Fibroblast of peridontal ligament (primary cell): ENCODE data around the gene ELN.
"Not testable (repeated sequence)": the region's sequence is repeated elsewhere in the genome, so short reads cannot be mapped to it uniquely, and the experiment has no call there.

ENCODE experiments used
- DNase-seq: peaks from one replicate; pipeline ENCODE4 v3.0.0-alpha.2; 2010; ENCODE audit errors: extremely low read depth

The ELN gene

DNA sequence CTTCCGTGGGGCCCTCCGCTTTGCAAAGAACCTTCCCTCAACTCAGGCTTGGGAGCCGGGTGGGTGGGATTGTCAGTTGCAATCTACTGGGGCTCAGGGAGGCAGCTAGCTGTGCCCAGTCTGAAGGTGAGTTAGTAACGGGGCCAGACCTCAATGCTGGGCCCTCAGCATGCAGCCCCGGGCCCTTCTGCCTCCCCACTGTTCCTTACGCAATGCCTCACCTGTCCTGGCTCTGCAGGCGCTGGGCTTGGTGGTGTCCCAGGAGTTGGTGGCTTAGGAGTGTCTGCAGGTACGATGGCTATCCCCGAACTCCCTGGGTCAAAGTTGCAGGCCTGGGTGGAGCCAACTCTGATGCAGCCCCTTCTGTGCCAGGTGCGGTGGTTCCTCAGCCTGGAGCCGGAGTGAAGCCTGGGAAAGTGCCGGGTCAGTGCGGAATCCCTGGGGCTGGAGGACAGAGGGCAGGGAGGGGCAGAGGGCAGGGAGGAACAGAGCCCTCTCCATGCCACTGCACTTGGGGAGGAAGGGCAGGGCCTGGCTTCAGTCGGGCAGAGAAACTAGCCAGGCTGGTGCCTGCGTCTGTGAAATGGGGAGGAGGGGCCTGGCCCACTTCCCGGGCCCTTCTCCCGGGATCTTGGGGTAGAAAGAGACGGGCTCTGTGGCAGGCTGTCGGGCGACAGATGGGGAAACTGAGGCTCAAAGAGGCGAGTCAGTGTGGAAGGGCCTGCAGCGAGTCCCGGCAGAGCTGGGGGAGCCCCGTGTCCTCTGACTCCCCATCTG lies 15.0 kb downstream of the ELN start:
- DNase-seq: no peak

DNA sequence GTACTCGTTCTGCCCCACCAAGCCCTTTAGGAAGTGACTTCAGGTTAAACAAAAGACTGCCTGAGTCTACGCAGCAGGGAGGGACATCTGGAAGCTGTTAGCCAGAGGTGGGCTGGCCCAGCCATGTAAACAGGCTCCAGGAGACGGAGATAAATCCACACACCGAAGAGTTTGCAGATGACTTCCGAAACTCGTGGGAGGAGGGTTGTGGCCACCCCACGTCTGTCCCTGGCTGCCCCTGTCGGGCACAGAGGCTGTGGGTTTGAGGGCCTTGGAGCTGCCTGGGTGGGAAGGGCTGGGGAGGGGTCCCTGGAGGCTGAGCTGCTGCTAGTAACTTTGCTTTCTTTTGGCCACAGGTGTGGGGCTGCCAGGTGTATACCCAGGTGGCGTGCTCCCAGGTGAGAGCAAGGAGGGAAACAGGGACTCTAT lies 15.6 kb downstream of the ELN start:
- peak; percentile 55 for DNase-seq

DNA sequence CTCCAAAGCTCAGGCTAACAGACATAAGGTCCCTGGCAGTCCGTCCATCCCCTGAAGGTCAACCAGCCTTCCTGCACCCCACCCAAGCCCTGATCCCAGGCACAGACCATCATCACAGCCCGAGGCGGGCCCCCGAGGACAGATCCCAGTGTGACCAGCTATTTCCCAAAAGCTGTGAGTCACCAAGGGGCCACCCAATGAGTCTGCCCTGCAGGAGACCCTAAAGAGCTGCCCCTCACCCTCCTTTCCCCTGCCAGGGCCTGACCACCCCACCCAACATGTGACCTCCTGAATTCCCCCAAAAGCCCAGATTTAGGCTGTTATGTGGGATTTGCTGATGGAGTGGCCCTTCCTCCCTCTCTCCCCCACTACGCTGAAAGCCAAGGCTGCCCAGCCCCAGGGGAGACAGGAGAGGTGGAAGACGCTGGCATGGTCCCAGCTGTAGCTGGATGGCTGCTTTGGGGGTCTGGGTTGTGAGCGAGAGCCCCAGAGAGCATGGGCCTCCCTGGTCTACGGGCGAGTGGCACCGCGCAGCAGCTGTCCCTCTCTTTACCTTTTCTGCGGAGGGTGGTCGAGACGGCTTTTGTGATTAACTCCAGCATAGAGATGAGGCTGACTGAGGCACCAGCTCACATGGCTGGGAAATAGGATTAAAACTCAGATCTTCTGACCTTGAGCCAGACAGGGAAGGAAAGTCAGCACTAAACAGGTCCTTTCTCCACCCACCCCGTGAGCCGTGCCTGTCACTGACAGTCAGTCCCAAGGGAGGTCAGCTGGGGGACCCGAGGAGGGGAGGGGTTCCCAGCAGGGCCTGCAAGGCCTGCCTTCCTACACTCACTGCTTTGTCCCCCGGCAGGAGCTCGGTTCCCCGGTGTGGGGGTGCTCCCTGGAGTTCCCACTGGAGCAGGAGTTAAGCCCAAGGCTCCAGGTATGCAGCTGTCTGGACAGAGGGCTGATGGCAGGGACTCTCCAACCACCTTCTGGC lies 16.7 kb downstream of the ELN start:
- no peak for DNase-seq

DNA sequence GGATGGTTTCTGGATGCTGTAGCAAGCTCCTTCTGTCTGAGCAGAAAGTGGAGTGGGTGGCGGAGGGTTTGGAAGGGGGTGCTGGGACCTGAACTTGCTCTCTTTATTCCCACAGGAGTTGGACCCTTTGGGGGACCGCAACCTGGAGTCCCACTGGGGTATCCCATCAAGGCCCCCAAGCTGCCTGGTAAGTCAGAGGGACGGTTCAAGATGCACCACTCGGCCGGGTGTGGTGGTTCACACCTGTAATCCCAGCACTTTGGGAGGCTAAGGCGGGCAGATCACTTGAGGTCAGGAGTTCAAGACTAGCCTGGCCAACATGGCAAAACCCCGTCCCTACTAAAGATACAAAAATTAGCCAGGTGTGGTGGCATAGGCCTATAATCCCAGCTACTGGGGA lies 18.6 kb downstream of the ELN start:
- not testable (repeated sequence) for DNase-seq

DNA sequence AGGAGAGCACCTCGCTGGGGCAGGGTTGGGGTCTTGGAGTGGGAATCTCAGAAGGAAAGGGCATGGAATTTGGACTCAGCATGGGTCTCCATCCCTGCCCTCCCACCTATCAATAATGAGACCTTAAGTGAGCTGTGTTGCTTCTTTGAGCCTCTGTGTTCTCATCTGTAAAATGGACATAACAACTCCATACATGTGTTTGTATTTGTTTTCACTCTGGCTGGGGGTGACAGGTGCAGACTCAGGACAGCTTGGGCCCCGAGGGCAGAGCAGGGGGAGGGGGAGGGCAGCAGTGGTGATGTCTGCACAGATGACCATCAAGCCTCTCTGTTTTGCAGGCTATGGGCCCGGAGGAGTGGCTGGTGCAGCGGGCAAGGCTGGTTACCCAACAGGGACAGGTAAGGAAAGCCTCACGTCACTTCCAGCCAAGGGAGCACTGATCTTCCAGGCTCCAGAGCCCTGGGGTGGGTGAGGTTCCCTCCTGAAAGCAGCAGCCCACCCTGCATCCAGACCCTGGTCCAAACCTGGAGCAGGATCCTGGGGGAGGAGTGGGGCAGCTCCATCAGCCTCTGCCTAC lies 19.9 kb downstream of the ELN start:
- DNase-seq: no peak

DNA sequence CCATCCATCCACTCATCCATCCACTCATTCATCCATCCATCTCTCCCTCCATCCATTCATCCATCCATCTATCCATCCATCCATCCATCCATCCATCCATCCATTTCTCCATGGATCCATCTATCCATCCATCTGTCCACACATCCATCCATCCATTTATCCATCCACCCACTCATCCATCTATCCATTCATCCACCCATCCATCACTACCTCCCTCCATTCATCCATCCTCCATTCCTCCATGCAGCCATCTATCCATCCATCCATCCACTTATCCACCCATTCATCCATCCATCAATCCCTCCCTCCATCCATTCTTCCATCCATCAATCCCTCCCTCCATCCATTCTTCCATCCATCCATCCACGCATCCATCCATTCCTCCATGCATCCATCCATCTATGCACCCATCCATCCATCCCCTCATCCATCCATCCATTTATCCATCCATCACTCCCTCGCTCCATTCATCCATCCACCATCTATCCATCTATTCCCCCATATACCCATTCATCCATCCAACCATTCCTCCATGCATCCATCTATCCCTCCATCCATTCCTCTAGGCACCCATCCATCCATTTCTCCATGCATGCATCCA lies 21.1 kb downstream of the ELN start:
- DNase-seq: no peak

DNA sequence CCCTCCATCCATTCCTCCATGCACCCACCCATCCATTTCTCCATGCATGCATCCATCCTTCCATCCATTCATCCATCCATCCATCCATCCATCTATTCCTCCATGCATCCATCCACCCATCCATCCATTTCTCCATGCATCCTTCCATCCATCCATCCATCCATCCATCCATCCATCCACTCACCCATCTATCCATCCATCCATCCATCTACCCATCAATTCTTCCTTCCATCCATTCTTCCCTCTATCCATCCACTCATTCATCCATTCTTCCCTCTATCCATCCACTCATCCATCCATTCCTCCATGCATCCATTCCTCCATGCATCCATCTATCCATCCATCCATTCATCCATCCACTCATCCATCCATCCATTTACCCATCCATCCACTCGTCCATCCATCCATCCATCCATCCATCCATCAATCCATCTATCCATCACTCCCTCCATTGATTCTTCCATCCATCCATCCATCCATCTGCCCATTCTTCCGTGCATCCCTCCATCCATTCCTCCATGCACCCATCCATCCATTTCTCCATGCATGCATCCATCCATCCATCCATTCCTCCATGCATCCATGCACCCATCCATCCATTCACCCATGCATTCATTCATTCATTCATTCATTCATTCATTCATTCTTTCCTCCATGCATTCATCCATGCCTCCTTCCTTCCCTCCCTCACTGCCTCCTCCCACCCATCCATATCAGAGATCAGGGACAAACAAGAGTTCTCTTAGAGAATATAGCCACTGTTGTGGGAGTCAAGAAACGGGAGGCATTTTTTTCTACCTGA lies 22.2 kb downstream of the ELN start:
- no peak for DNase-seq

DNA sequence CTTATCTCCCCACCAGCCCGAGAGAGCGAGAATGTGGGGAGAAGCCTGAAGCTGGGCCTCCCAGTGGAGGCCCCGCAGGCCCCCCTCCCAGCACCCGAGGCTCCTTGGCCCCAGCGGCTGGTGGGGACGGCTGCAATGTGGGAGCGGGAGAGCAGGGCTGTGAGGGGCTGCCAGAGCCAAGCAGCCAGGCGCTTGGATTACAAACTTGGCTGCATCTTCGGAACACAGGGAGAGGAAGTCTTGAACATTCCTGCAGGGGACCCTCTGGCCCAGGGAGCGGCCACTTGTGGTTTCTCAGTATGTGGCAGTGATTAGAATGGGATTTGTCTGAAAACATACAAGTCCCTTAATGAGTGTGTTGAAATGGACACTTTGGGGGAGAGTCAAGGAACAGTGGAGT lies 23.2 kb downstream of the ELN start:
- DNase-seq: peak; percentile 19

DNA sequence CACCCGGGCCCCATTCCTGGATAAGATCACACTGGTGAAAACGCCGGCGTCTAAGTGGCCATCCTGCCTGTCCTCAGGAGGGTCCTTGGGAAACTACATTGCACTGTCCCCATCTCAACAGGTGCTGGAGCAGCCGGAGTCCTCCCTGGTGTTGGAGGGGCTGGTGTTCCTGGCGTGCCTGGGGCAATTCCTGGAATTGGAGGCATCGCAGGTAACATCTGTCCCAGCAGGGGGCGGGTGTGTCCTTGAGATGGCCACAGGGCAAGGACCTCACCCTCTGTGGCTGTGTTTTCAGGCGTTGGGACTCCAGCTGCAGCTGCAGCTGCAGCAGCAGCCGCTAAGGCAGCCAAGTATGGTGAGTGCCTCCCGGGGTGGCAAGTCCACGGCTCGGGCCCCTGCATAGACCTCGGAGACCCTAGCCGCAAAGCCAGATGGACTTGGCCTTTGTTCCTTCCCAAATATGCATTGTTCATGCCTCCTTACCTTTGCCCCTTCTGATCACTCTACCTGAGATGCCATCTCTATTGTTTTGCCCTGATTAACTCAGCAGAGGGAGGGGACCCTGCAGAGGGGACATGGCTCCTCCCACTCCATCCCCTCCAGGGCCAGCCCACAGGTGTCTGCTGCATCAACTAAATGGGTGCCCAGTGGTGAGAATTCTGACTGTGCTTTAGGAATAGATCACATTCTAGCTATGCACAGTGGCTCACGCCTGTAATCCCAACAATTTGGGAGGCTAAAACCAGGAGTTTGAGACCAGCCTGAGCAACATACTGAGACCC lies 23.8 kb downstream of the ELN start:
- DNase-seq: no peak

DNA sequence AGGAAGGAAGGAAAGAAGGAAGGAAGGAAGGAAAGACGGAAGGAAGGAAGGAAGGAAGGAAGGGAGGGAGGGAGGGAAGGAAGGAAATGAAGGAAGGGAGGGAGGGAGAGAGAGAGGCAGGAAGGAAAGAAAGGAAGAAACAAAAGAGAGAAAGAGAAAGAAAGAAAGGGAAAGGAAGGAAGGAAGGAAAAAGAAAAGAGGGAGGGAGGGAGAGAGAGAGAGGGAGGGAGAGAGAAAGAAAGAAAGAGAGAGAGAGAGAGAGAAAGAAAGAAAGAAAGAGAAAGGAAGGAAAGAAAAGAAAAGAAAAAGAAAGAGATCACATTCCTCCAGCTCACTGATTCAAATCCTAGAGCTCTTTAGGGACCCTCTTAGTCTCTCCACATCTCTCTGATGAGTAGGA lies 24.7 kb downstream of the ELN start:
- no peak for DNase-seq

DNA sequence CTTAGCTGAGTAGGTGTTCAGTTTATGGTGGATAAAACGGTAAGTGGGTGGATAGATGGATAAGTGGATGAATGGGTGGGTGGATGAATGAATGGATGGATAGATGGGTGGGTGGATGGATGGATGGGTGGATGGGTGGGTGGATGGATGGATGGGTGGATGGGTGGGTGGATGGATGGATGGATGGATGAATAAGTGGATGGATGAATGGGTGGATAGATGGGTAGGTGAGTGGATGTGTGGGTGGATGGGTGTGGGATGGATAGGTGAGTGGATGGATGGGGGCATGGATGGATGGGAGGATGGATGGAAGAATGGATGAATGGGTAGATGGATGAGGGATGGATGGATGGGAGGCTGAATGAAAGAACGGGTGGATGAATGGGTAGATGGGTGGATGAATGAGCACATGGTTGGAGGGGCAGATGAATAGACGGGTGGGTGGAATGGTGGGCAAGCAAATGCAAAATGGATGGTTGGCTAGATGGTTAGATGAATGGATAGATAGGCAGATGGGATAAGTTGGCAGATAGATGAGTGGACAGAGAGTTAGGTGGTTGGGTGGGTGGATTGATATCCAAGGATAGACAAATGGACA lies 25.7 kb downstream of the ELN start:
- DNase-seq: no peak

DNA sequence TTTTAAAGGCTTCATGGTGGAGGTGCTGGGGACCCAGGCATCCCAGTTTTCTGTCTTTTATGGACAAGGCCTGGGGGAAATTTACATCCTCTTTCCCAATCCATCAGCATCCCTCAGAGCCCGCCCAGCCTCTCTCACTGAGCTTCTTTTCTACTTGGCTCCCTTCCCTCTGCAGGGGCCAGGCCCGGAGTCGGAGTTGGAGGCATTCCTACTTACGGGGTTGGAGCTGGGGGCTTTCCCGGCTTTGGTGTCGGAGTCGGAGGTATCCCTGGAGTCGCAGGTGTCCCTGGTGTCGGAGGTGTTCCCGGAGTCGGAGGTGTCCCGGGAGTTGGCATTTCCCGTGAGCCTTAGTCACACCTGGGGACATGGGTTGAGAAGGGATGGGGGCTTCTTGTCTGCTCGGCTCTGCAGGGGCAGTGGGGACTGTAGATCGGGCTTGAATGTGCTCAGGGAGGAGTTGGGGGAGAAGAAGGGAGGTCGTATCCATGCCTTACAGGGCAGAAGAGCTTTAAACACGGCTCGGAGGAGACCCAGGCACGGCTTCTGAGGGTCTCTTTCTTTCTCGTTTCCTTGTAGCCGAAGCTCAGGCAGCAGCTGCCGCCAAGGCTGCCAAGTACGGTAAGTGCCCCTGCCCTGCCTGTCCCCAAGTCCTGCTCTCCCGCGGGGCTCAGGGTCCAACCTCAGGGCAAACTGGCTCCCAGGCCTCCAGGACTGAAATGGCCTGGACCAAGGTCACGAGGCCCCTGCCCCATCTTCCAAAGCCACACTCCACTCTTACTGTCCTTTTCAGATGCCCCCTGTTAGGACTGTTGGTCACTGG lies 28.3 kb downstream of the ELN start:
- DNase-seq: no peak

DNA sequence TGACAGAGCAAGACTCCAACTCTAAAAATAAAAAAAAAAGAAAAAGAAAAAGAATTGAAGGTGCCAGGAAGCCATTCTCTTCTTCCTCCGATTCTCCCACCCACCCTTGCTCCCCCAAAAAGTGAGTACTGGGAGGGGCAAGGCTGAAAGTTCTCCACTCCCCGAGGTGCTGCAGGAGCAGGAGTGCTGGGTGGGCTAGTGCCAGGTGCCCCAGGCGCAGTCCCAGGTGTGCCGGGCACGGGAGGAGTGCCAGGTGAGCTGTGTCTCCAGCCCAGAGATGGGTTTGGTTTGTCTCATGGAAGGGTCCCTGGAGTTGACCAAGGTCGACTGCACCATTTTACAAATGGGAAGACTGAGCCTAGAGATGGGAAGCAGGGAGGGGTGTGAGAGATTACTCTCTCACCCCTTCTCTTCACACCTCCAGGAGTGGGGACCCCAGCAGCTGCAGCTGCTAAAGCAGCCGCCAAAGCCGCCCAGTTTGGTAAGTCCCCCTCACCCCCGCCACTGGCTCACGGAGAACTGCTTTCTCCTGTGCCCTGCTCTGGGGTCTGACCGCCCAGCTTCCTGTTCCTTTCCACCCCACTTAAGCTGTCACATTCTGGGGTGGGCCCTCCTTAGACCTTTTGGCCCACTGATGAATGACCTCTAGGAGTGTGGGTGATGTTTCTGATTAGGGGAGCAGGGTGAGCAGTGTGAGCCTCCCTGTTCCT lies 29.4 kb downstream of the ELN start:
- DNase-seq: no peak

DNA sequence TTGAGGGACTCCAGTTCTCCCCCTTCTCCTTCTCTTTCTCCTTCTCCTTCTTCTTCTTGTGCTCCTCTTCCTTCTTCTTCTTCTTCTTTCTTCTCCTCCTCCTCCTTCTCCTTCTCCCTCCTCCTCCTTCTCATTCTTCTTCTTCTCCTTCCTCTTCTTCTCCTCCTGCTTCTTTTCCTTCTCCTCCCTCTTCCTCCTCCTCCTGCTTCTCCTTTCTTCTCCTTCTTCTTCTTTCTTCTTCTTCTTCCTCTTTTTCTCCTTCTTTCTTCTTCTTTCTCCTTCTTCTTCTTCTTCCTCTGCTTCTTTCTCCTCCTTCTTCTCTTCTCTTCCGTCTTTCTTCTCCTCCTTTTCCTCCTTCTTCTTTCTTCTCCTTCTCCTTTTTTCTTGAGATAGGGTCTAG lies 30.0 kb downstream of the ELN start:
- DNase-seq: no peak

DNA sequence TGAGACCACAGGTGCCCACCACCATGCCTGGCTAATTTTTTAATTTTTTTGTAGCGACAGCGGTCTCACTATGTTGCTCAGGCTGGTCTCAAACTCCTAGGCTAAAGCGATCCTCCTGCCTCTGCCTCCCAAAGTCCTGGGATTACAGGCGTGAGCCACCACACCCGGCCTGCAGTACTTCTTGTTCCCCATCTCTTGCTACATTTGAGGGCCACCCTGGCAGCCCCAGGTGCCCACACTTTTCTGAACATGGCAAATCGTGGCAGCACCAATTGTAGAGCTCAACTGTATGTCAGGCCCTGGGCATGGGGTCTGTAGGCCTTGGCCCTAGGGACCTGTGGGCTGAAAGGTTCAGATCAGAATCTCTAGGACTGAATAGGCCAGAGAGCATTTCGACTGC lies 30.5 kb downstream of the ELN start:
- no peak for DNase-seq

DNA sequence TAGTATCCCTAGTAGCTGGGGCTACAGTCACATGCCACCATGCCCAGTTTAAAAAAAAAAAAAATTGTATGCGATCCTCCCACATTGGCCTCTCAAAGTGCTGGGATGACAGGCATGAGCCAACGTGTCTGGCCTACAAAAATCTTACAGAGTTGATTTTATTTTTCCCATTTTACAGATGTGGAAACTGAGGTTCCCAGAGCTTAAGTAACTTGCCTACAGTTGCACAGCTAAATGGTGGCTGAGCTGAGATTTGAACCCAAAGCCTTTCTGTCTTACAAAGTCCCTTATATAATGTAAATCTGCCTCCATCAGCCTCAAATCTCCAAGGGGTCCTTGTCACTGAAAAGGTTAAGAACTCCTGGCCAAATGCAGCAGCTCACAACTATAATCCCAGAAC lies 31.1 kb downstream of the ELN start:
- DNase-seq: no peak

DNA sequence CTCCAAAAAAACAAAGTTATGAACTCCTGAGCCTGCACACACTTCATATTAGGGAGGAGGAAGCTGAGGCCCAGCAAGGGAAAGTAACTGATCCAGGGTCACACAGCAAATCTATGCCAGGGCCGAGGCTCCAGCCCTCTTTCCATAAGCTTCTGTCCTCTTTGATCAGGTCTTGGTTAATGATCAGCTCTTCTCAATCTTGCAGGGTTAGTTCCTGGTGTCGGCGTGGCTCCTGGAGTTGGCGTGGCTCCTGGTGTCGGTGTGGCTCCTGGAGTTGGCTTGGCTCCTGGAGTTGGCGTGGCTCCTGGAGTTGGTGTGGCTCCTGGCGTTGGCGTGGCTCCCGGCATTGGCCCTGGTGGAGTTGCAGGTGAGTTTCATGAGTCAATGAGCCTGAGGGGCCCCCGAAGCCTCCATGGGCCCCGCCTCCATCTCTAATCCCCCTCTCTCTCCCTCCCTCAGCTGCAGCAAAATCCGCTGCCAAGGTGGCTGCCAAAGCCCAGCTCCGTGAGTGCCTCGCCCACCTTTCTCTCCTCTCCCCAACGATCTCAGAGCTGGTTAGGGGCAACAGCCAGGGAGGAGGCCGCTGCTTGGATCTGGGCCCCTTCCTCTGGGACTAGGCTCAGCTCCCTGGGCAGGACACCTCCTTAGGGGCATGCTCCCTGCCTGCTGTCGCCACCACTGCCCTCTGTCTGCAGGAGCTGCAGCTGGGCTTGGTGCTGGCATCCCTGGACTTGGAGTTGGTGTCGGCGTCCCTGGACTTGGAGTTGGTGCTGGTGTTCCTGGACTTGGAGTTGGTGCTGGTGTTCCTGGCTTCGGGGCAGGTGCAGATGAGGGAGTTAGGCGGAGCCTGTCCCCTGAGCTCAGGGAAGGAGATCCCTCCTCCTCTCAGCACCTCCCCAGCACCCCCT lies 32.0 kb downstream of the ELN start:
- no peak for DNase-seq
